Astrocyte (in vitro differentiated cells and primary cell): Measurements from ENCODE around the gene CD200R1. TPM values are rescaled to one million over a fixed set of nuclear protein-coding genes. Genes with fewer than 3 reads are reported as not detected.

Experiments used
- DNase-seq: peaks from one replicate; pipeline ENCODE4 v3.0.0-alpha.2; 2010; ENCODE audit warnings: low read depth
- FAIRE-seq: peaks from 2 replicates; lab custom pipeline; 2011; peaks lifted over from hg19 to GRCh38; lab: Jason Lieb, UNC
- H2AFZ ChIP-seq: 2 replicates; pipeline ENCODE4 v1.6.0; 2012; ENCODE audit warnings: low read depth, low read length, inconsistent platforms
- H3K27ac ChIP-seq: 2 replicates; pipeline ENCODE4 v1.5.1; 2011; ENCODE audit warnings: low read depth, low read length, inconsistent platforms
- H3K27me3 ChIP-seq: 2 replicates; pipeline ENCODE4 v1.6.0; 2011; ENCODE audit warnings: low read length, inconsistent platforms; ENCODE audit not compliant: insufficient read depth
- H3K36me3 ChIP-seq: 2 replicates; pipeline ENCODE4 v1.5.1; 2011; ENCODE audit warnings: low read length, inconsistent platforms; ENCODE audit not compliant: insufficient read depth
- H3K4me1 ChIP-seq: 2 replicates; pipeline ENCODE4 v1.5.1; 2011; ENCODE audit warnings: low read length, inconsistent platforms; ENCODE audit not compliant: insufficient read depth
- H3K4me2 ChIP-seq: 2 replicates; pipeline ENCODE4 v1.6.0; 2012; ENCODE audit warnings: low read length, inconsistent platforms
- H3K4me3 ChIP-seq: 2 replicates; pipeline ENCODE4 v1.5.1; 2011; ENCODE audit warnings: low read depth, mild to moderate bottlenecking, low read length, inconsistent platforms; ENCODE audit not compliant: insufficient read depth
- H3K79me2 ChIP-seq: 2 replicates; pipeline ENCODE4 v1.6.0; 2012; ENCODE audit warnings: mild to moderate bottlenecking, low read length, inconsistent platforms; ENCODE audit not compliant: insufficient read depth
- H3K9ac ChIP-seq: 2 replicates; pipeline ENCODE4 v1.6.0; 2012; ENCODE audit warnings: mild to moderate bottlenecking, low read length, inconsistent platforms
- H3K9me3 ChIP-seq: 2 replicates; pipeline ENCODE4 v1.5.1; 2012; ENCODE audit warnings: low read depth, mild to moderate bottlenecking, low read length, inconsistent platforms; ENCODE audit not compliant: insufficient read depth
- H4K20me1 ChIP-seq: 2 replicates; pipeline ENCODE4 v1.6.0; 2012; ENCODE audit warnings: low read length, inconsistent platforms; ENCODE audit not compliant: insufficient read depth
- H3K27ac Mint-ChIP-seq: one replicate; pipeline ENCODE4 v1.8.0; 2021; ENCODE audit warnings: mild to moderate bottlenecking, mixed read lengths; ENCODE audit not compliant: unreplicated experiment
- H3K27me3 Mint-ChIP-seq: one replicate; pipeline ENCODE4 v1.8.0; 2021; ENCODE audit warnings: low read depth, mixed read lengths; ENCODE audit not compliant: unreplicated experiment
- H3K36me3 Mint-ChIP-seq: one replicate; pipeline ENCODE4 v1.8.0; 2021; ENCODE audit warnings: low read depth, mixed read lengths; ENCODE audit not compliant: unreplicated experiment
- H3K4me1 Mint-ChIP-seq: one replicate; pipeline ENCODE4 v1.8.0; 2021; ENCODE audit warnings: low read depth, mixed read lengths; ENCODE audit not compliant: unreplicated experiment
- H3K4me3 Mint-ChIP-seq: one replicate; pipeline ENCODE4 v1.8.0; 2021; ENCODE audit warnings: mild to moderate bottlenecking, moderate library complexity, mixed read lengths; ENCODE audit not compliant: unreplicated experiment
- H3K9me3 Mint-ChIP-seq: one replicate; pipeline ENCODE4 v1.8.0; 2021; ENCODE audit warnings: mild to moderate bottlenecking, mixed read lengths; ENCODE audit not compliant: unreplicated experiment
- EZH2 ChIP-seq: IDR thresholded peaks from 2 replicates; pipeline ENCODE4 v1.6.1; 2012; ENCODE audit warnings: mild to moderate bottlenecking, low read length, inconsistent platforms; ENCODE audit not compliant: insufficient read depth
- total RNA-seq: library from RNA; stranded (reverse); gene quantifications from 2 replicates; pipeline ENCODE4 v1.2.1, GENCODE V29; 2021
- TF ChIP-seq, protein P1 (sequence below): IDR thresholded peaks from 2 replicates; pipeline ENCODE4 v1.5.1; 2011; ENCODE audit warnings: low read depth, mild to moderate bottlenecking, inconsistent platforms, low read length, moderate library complexity; ENCODE audit not compliant: insufficient read depth

The CD200R1 gene
- total RNA-seq, 1 donor from 2014 or later, result 0.39 TPM

DNA sequence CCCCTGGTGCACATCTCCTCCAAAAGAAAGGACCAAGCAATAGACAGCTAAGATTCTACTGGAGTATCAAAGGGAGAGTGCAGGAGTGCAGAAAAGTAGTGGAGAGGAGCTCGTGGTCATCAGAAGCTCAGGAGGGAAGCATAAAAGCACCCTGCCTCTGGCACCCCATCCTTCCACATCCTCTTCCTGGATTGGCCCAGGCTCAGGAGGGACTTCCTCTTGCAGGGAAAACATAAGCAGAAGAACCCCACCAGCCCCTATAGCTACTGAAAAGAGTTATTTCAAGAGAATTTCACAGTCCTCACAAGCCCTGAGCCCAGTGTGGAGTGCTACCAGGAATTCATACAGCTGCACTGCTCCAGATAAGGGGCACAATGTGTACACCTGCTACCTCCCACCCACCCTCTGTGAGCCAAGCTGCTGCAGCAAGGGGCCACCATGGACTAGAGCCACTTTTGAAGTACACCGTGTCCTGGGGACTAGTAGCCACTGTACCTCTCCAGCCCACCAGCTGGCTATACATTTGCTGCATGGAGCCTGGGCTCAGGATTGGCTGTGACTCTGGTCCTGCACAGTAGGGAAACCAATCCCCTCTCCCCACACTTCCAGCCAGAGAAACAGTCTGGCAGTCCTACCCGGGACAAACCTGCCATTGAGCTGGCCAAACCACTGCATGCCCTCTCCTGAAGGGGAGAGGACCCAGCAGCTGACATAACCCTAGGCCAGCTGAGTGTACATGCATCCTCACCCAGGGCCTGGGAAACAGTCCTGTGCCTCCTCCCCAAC is 43.0 kb downstream of the CD200R1 start:
- no peak for FAIRE-seq
- no peak overlapping the region for H3K4me3 ChIP-seq
- no peak for TF ChIP-seq EZH2
- TF ChIP-seq, protein P1, sequence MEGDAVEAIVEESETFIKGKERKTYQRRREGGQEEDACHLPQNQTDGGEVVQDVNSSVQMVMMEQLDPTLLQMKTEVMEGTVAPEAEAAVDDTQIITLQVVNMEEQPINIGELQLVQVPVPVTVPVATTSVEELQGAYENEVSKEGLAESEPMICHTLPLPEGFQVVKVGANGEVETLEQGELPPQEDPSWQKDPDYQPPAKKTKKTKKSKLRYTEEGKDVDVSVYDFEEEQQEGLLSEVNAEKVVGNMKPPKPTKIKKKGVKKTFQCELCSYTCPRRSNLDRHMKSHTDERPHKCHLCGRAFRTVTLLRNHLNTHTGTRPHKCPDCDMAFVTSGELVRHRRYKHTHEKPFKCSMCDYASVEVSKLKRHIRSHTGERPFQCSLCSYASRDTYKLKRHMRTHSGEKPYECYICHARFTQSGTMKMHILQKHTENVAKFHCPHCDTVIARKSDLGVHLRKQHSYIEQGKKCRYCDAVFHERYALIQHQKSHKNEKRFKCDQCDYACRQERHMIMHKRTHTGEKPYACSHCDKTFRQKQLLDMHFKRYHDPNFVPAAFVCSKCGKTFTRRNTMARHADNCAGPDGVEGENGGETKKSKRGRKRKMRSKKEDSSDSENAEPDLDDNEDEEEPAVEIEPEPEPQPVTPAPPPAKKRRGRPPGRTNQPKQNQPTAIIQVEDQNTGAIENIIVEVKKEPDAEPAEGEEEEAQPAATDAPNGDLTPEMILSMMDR, result no peak
- H3K36me3 ChIP-seq, result no peaks in the 10 kb centered on the region
- H3K4me1 Mint-ChIP-seq, result no peaks in the 10 kb centered on the region
- peaks cover 2% of the 10 kb centered on the region for H3K36me3 Mint-ChIP-seq
- H3K79me2 ChIP-seq, result no peaks in the 10 kb centered on the region
- H3K9me3 Mint-ChIP-seq, result peaks cover 2% of the 10 kb centered on the region
- no peak overlapping the region for H3K9ac ChIP-seq
- no peaks in the 10 kb centered on the region for H3K9me3 ChIP-seq
- no peak for DNase-seq
- no peaks in the 10 kb centered on the region for H3K27me3 Mint-ChIP-seq
- no peak overlapping the region for H3K4me3 Mint-ChIP-seq
- H3K27ac Mint-ChIP-seq, result no peak overlapping the region
- no peak overlapping the region for H3K4me2 ChIP-seq
- H2AFZ ChIP-seq, result no peak overlapping the region
- H3K27ac ChIP-seq, result no peak overlapping the region
- no peaks in the 10 kb centered on the region for H3K27me3 ChIP-seq
- no peaks in the 10 kb centered on the region for H3K4me1 ChIP-seq
- H4K20me1 ChIP-seq, result no peaks in the 10 kb centered on the region

DNA sequence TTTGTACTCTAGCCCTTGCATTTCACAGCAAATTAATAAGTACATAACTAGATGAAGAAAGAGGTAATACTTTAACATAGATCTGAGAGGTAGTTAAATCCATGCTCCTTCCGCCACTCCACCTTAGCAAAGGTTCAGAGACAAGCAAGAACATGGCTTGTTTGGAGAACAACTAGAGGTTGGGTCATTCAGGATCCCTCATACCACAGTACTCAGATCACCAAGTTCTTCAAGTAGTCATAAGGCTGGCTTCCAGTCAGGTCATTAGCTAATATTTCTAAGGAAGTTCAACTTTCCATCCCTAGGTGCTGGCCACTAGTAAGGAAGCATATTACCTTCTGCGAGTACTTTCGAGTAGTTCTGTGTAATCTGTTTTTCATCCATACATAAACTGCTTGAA is 44.1 kb downstream of the CD200R1 start:
- H3K36me3 ChIP-seq, result no peaks in the 10 kb centered on the region
- no peaks in the 10 kb centered on the region for H3K27me3 Mint-ChIP-seq
- H3K79me2 ChIP-seq, result no peaks in the 10 kb centered on the region
- no peak overlapping the region for H3K4me3 Mint-ChIP-seq
- peaks cover under 1% of the 10 kb centered on the region for H3K9me3 Mint-ChIP-seq
- no peak overlapping the region for H2AFZ ChIP-seq
- no peaks in the 10 kb centered on the region for H3K27me3 ChIP-seq
- H4K20me1 ChIP-seq, result no peaks in the 10 kb centered on the region
- H3K27ac Mint-ChIP-seq, result no peak overlapping the region
- H3K9ac ChIP-seq, result no peak overlapping the region
- no peak overlapping the region for H3K27ac ChIP-seq
- no peak for FAIRE-seq
- TF ChIP-seq EZH2, result no peak
- TF ChIP-seq, protein P1, result no peak
- H3K4me1 ChIP-seq, result no peaks in the 10 kb centered on the region
- H3K4me3 ChIP-seq, result no peak overlapping the region
- no peaks in the 10 kb centered on the region for H3K4me1 Mint-ChIP-seq
- H3K9me3 ChIP-seq, result no peaks in the 10 kb centered on the region
- H3K4me2 ChIP-seq, result no peak overlapping the region
- no peak for DNase-seq
- H3K36me3 Mint-ChIP-seq, result no peaks in the 10 kb centered on the region

DNA sequence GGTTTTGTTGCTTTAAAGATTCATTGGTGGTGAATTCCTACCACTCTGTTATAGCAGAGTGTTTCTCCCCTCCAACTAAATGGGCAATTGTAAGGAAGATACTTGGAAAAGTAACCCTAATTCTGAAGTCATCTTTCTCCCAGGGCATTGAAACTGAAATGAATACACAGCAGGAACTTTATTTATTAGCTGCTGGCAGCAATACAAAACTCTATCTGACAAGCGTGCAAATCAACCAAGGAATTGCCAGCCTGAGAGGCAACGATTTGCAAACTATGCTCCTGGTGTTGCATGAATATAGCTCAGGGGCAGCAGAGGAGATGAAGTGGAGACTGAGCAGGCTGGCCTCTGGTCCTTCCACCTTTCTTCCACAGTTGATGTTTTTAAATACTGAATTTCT is 48.9 kb downstream of the CD200R1 start:
- no peaks in the 10 kb centered on the region for H3K27me3 ChIP-seq
- no peak overlapping the region for H3K4me3 ChIP-seq
- no peaks in the 10 kb centered on the region for H4K20me1 ChIP-seq
- no peaks in the 10 kb centered on the region for H3K27me3 Mint-ChIP-seq
- H3K4me1 ChIP-seq, result no peaks in the 10 kb centered on the region
- H3K27ac Mint-ChIP-seq, result no peak overlapping the region
- no peak overlapping the region for H3K27ac ChIP-seq
- H3K36me3 ChIP-seq, result no peaks in the 10 kb centered on the region
- H3K36me3 Mint-ChIP-seq, result no peaks in the 10 kb centered on the region
- H2AFZ ChIP-seq, result no peak overlapping the region
- no peaks in the 10 kb centered on the region for H3K79me2 ChIP-seq
- TF ChIP-seq, protein P1, result no peak
- TF ChIP-seq EZH2, result no peak
- no peak overlapping the region for H3K4me2 ChIP-seq
- no peaks in the 10 kb centered on the region for H3K4me1 Mint-ChIP-seq
- H3K9me3 Mint-ChIP-seq, result no peaks in the 10 kb centered on the region
- H3K4me3 Mint-ChIP-seq, result no peak overlapping the region
- FAIRE-seq (no peak), DNase-seq (no peak)
- no peak overlapping the region for H3K9ac ChIP-seq
- no peaks in the 10 kb centered on the region for H3K9me3 ChIP-seq
